Measurements from ENCODE around the gene ATAD5.

DNA sequence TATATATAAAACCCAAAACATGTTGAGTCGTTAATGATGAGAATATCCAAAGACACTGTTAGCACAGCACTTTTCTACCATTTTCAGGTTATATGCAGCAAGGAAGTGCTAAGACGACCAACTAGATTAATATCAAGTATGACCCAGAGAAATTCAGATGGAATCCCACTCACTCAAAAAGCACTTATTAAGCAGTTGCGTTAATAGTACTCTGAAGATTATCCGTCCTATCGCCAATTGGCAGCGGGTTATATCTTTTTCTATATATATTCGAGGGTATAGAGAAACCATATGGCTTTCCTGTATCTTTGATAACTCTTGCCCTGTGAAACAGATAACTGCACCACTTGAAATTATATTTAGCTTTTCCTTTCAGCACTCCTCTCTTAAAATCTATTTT, 8.3 kb upstream of the ATAD5 start:
- TF ChIP-seq, protein P1, sequence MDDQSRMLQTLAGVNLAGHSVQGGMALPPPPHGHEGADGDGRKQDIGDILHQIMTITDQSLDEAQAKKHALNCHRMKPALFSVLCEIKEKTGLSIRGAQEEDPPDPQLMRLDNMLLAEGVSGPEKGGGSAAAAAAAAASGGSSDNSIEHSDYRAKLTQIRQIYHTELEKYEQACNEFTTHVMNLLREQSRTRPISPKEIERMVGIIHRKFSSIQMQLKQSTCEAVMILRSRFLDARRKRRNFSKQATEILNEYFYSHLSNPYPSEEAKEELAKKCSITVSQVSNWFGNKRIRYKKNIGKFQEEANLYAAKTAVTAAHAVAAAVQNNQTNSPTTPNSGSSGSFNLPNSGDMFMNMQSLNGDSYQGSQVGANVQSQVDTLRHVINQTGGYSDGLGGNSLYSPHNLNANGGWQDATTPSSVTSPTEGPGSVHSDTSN (CRISPR knock-in tag; IDR thresholded peaks at IDR 0.05) = no peak
- TF ChIP-seq ZNF112 (tag by site-specific recombination; IDR thresholded peaks at IDR 0.05) = no peak
- no peak for TF ChIP-seq ZNF2 (tag by site-specific recombination; IDR thresholded peaks at IDR 0.05)
- no peak for TF ChIP-seq CTCF (tag by site-specific recombination; IDR thresholded peaks at IDR 0.05)
- TF ChIP-seq ZFP3 (tag by site-specific recombination; IDR thresholded peaks at IDR 0.05; ENCODE audit: low read depth) = no peak
- TF ChIP-seq ZNF530 (tag by site-specific recombination; IDR thresholded peaks at IDR 0.05; ENCODE audit: low read depth) = no peak
- TF ChIP-seq ZBTB6 (tag by site-specific recombination; IDR thresholded peaks at IDR 0.05) = no peak
- TF ChIP-seq KLF7 (tag by site-specific recombination; IDR thresholded peaks at IDR 0.05; ENCODE audit: borderline replicate concordance) = no peak
- TF ChIP-seq ZBTB8A (tag by site-specific recombination; IDR thresholded peaks at IDR 0.05) = no peak
- no peak for TF ChIP-seq ZNF138 (tag by site-specific recombination; IDR thresholded peaks at IDR 0.05; ENCODE audit: borderline replicate concordance)
